Embryonic facial prominence (tissue), 1 donor: ENCODE data around the gene LRIG1.

ENCODE experiments used
- DNase-seq: peaks from one replicate; pipeline ENCODE4 v3.0.0-alpha.2; 2016; ENCODE audit errors: extremely low spot score

The LRIG1 gene

DNA sequence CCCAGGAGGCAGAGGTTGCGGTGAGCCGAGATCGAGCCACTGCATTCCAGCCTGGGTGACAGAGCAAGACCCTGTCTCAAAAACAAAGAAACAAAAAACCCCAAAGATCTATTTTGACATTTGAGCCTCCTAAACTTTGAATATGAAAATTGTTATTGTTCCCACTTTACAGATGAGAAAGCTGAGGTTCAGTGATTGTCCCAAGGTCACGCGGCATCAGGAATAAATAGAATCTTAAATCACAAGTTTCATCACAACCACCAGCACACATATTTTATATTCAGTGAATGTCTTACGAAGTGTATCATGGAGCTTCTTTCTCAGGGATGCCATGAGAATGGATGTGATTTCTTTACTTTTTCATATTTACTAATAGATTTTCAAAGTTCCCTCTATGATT, 5.3 kb upstream of the LRIG1 start:
- no peak for DNase-seq

DNA sequence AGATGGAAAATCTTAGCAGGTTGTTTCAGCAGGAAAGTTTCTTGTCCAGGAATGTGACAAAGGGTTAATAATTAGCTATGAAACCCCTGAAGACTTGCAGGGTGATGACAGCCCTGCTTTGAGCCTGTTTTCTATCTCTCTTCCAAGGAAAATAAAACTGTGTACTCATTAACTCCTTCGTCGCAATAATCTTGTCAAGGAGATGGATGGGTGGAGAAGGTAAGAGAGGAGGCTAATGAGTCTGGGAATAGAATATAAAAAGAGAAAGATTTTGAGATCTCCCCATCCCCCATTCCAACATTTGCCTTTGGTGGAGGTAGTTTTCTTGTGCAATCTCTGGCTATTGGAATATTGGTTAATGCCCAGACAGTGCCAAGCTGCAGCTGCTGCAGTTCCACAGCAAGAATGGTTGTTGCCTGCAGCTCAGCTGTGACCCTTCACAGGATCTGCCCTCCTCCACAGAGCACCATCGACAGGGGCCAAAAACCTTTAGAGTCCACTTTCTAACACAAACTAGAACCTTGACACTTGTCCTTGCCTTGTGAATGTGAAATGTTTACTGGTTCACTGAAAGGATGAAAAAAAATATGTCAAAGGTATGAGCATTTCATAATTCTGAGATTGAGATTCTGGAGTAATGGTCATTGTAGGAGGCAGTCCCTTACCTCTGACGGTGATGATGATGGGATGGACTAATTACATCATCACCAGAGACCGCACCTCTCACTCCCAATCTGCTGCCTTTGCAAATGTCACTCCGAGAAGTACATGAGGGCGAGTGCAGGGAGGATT, 4.2 kb upstream of the LRIG1 start:
- no peak for DNase-seq

DNA sequence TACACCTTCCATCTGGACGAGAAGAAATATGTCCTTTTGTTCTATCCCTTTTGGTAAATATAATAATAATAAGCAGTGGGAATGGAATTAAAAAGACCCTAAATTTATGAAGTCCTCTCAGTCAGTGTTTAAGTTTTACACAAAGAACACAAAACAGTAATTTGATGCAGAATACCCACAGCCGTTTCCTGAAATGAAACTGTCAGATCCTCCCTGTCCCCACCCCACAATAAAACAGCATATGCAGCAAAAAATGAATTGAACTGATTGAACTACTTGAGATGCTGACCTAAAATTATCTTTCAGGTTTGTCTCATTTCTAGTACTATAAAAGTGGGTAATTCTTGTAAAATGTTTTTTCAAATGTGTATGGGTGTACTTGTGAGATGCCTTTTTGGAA, 2.2 kb upstream of the LRIG1 start:
- no peak for DNase-seq

DNA sequence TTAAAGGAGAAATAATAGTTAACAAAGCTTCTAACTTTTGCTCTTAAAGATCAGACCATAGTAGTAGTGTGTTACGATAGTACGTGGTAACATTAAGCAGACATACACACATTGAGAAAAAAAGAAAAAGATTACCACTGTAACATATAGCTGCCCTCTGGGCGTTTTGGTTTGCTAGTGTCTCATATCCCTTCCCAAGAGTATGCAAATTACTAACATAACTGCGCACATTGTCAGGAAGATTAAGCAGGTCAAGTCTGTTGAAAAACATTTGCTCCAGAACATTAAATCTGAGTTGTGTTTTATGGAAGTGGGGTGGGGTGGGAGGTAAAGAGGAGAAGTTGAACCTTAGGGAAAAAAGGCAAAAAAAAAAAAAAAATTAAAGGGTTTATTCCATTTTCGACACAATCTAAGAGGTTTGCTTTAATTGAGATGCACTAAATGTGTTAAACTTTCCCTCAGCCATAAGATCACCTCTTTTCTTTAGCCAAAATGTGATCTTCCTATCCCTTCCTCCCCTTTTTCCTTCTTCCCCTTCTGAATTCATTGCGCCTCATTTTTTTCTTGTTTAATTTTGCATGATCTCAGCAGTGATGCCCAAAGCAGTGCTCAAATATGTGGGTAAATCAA, 1.5 kb upstream of the LRIG1 start:
- no peak for DNase-seq

DNA sequence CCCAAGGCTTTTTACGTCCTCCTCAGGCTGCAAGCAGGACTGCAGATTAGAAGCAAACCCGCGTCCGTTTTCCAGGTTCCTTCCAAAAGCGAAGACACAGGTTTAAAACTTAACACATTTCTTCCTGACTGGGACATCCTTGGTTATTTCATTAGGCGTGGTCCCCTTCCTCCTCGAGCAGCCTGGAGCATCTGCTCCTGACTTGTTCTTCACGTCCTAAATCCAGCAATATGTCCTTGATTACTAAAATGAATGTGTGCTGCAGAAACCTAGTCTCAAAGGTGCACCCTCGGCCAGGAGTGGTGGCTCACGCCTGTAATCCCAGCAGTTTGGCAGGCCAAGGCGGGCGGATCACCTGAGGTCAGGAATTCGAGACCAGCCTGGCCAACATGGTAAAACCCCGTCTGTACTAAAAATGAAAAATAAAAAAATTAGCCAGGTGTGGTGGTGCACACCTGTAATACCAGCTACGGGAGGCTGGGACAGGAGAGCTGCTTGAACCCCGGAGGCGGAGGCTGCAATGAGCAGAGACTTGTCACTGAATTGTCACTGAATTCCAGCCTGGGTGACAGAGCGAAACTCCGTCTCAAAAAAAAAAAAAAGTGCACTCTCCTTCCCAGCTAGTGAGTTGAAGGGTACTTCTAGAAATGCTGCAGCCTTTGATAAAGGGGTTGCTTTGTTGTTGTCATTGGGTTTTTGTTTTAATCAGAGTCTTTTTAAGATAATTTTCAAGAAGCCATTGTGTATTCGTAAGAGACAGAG, 842 bp upstream of the LRIG1 start:
- no peak for DNase-seq

DNA sequence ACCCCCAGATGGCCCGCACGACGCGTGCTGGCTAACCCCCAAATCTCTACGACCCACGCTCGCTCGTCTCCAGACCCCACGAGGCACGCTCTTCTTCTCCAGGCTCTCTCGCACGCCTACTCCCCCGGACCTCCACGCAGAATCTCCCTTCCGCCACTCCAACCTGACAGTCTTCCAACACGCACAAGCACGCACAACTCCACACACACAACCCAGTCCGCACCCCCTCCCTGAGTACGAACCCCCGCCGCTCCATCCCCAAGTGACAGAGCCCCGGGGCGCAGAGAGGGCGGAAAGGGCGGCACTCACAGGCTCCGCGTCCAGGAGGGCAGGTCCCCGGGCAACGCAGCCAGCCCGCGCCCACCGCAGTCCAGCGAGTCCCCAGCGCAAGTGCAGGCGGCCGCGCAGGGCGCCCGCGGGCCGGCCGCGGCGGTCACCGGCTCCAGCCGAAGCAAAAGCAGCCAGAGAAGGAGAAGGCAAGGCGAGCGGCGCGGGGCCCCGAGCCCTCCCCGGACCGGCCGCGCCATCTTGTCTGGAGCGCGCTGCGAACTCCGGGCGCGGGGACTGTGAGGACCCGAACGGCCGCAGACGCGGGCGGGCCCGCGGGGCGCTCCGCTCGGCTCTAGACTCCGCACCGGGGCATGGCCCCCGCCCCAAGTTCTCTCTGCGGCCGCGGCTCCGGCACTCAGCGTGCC, 794 bp downstream of the LRIG1 start:
- no peak for DNase-seq

DNA sequence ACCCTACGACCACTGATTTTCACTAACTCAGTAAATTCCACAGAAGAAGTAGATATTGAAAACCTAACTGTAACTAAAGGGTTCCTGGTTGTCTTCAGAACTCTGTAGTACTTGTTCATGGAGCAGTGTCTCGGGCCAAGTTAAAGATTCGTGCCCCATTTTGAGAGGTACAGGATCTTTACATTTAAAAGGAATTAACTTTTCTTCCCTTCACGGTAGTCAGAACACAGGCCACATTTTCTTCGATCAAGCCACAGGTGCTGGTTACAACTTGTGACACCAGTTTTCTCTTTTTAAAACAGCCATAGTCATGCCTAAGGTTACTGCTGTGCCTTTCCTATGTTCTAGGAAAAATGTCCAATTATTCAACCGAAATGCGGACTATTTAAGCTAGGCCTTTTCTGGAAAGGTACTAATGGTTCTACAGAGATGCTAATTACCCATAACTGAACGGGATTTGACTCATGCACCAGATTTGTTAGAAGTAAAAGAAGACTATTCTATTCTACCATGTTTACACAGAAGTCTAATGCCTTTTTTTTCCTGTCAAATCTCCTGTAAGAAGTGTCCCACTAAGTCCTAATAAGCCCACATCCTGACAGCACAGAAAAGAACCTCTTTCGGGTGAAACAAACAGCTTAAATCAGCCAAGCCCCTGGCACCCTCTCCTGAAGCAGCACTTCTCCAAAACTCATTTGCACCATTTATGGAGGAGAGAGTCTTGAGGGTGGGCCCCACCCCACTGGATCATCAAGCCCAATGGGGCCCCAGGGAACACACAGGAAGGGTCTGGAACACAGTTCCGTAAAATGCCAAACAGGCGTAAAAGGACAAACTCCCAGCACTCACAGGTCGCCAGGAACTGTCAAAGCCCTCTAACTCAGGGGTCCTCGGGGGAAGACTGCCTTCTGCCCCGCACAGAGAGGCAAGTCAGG, 1.9 kb downstream of the LRIG1 start:
- DNase-seq = no peak

DNA sequence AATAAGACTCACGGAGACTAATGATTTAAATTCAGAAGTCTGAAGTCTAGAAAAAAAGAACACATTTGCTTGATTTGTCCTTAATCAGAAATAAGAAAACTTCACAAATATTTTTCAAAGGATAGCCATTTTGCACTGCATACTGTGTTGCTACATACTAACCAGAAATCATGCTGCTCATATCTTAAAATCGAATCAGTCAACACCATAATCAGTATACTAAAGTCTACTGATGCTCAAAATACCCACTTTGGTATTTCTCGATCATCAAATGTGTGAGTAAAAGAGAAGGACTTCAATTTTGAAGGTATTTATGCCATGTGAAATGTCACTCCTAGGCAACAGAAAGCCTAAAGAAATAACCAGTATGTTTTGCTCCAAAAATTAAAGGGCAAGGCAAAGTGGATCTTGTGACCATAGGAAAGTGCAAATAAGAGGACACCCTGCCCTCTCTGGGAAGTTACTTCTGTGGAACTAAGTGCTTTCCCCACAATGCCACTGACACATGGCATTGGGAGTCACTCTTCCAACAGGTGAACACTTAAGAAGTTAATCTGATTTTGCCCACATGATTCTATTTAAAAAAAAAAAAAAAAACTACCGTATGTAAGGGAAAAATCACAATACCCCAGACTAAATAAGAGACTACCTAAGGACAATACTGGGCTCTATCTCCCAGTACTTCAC, 2.7 kb downstream of the LRIG1 start:
- no peak for DNase-seq

DNA sequence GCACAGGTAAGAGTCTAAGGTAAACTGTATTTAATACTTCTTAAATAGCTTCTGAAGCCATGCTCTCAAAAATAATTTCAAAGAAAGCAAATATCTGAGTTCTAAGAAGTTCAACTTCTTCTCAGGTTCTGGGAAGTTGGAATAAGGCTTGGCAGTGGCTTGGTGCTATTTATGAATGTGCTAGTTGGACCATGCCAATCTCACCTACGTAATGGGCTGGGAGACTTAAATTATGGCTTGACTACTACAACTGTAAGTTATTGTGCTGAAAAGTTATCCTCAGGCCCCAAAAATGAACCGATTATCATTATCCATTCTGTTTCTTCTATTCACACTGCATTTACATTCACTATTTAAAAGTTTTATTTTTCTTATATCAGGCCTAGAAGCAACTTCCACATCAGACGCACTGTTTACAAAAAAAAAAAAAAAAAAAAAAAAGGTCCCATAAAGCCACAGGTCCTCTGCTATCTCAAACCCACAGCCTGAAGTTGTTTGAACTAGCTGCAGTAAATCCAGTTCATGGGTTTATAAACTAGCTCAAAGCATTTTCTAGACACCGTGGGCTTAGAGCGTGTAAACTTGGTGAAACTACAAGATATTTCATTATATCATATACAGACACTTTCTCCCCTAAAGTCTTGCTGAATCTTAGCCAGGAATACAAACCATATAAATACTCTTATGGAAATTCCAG, 3.4 kb downstream of the LRIG1 start:
- DNase-seq = no peak

DNA sequence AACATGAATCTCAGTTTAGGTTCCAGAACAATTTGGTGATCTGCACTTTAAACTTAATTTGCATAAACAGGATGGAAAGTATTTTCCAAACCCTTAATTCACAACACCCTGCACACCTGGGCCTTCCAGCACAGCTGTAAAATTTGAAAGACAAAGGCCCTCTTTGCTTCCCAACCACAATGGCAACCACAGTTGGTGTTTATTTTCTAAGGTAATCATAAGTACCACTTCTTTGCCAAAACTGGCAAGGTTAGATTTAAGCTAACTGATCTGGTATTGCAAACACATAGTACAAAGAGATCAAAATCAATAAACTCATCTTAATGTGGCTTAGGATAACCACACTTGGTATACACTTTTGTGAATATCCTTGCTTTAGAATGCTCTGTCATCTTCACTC, 4.1 kb downstream of the LRIG1 start:
- no peak for DNase-seq

DNA sequence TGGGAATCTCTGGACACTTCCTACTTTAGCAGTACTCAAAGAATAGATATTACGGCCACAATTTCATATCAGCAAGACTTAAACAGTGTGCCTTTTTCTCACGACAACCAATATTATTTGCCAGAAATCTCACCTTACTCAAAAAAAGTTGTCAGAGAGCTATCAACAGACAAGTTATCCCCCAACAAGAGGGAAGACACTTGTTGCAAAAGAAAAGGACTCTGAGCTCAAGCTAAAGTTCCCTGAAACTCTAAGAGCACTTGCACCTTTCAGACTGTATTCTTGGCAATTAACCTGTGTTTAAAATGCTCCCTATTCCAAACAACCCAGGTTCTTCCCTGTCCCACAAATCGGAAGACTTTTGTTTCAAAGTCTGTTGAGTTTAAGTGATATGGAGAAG, 4.5 kb downstream of the LRIG1 start:
- DNase-seq = no peak

DNA sequence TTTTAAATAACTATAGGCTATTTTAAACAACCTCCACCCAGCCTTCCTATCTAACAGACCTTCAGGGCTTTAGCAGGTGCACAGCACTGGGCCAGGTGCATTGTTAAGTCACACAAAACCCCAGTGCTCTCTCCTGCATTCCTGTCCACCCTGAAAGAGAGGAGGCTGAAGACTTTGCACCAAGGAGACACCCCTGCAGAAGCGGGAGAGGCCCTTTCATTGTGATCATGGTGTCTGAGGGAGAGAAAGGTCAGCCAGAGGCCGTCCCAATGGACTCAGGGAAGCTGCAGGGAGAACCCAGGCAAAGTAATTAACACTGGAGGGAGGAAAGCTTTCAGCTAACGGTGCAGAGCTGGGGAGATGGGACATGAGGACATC, 5.2 kb downstream of the LRIG1 start:
- no peak for DNase-seq

DNA sequence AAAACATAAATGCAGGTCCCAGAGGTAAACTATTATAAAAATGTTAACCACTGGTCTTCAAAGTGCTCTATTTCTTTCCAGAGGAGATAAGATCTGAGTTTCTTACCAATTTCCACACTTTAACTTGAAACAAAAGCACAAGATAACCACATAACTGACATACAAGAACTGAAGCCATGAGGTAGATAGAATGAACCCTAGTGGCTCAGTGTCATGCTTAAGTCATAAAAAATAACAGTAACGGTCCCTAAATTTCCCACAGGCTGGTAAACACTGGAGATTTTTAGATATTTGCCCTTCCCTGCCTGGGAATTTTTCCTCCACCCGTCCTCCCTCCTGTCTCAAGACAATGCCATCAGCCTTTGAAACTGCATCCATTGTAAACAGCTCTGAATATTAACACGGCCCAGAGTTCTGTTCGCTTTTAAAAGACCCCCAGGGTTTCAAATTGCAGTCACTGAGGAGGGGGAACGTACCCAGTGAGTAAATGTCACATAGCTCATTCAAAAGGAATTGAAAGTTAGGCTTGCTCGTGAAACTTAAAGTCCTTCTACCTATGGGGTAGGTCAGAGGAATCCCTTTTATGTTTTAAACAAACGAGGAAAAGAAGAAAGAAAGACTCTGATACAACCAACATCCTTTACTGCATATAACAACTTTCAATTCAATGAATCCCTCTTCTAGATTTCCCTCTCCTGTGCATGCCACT, 5.7 kb downstream of the LRIG1 start:
- DNase-seq = no peak

DNA sequence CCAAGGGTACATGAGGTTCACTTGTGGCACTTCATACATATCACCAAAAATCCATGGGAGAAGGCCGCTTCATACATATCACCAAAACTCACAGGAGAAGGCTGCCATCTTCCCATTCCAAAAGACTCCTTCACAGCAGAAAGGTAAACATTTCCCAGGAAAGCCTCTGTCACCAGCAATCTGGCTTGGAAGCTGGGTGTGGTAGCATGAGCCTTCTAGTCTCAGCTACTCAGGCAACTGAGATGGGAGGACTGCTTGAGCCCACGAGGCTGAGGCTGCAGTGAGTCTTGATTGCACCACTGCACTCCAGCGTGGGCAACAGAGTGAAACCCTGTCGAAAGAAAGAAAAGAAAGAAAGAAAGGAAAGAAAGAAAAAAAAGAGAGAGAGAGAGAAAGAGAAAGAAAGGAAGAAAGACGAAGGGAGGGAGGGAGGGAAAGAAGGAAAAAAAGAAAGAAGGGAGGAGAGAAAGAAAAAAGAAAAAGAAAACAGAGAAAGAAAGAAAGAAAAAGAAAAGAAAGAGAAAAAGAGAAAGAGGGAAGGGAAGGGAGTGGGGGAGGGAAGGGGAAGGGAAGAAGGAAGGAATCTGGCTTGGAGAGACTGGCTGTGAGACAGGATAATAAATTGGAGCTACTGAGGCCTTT, 7.2 kb downstream of the LRIG1 start:
- DNase-seq = no peak

DNA sequence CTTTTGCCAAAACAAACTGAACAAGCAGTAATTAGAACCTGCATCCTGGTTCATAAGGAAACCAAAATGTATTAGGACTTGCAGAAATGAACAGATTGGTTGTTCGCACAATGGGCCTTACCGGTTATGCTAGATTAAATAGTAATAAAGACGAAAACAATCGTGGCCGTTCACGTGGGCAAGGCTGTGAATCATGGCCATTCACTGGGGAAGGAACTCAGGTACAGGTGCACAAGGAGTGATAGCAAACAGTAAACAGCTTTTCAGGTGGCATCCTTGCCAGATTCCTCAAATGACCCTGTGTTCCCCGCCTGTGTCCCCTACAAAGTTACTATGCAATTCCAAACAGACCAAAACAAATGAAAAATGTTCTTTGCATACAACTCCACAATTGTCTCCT, 8.2 kb downstream of the LRIG1 start:
- DNase-seq = no peak

DNA sequence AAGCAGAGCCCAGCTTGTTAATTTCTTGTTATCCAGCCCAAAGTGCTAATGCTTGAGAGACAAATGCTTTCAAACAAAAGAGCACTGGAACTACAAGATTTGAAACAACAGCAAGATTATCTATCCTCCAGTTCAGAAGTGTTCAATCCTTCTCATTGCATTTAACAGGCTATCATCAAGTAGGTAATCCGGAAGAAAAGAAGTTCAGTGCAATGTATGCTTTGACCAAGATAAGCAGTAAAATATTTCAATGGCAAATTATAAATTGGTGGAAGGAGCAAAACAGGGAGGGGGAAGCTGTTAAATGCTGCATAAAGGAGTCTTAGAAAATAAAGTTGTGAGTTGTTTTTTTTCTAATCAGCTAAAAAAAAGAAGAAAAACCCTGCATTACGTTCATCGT, 8.8 kb downstream of the LRIG1 start:
- DNase-seq = no peak

DNA sequence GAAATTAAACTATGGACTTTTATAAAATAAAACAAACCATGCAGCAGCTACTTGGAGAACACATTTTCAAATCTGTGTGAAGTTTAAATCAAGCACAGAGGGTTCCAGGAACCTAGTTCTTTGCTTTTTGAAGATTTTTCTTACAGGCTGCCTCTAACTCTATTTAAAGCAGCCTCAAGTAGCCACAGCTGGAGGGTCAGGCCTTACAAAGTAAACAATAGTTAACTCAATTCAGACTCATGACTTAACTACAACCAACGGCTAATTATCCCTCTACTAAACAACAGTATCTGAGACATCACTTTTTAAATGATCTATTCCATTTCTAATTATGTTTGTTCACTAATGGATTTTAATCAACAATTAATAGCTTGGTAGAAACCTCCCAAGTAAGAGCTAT, 9.8 kb downstream of the LRIG1 start:
- no peak for DNase-seq

DNA sequence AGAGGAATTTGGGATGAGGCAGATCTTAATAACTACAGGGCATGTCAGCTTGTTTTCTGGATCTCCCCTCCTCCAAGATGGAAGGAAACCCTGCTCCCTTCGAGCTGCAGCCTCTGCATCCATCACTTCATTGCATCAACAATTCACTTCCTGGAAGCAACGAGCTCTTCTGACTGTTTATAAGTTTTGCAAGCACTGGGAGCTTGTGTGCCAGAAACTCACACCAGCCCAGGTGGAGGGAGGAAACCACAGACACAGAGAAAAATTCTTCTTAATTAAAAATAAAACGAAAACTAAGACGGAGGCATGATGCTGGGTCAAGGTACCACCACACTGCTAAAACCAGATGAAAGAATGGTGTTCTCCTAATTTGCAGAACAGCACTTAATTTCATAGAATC, 10.6 kb downstream of the LRIG1 start:
- no peak for DNase-seq

DNA sequence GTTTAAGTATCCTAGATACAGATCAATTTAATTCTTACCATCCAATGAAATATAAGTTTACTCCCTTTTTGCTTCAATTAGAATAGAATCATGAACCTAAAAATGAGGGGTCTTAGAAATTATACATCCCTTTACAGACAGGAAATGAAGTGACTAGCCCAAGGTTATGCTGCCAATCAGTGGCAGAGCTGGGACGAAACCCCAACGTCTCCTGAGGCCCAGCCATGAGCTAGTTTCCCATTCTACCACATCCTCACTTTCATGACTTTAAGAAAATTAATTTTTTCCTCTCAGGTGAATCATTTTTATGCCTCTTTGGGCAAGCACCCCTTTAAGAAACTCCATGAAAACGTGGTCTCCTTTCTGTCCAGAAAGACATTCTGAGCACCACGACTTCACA, 11.2 kb downstream of the LRIG1 start:
- DNase-seq = no peak
